H1 (cell line): ENCODE results near the gene SCN8A. TPM values are rescaled to one million over a fixed set of nuclear protein-coding genes. Genes with fewer than 3 reads are reported as not detected.

Experiments
- CTCF ChIA-PET: fragments of 300-600 bp; sonication (Branson Sonifier 250); formaldehyde crosslinking; loops from one replicate; lab custom pipeline; 2021; ENCODE audit not compliant: partially characterized antibody; lab: Charles Lee
- POLR2A ChIA-PET: fragments of 300-600 bp; sonication (Branson Sonifier 250); formaldehyde crosslinking; loops from one replicate; lab custom pipeline; 2021; ENCODE audit warnings: inconsistent platforms; ENCODE audit not compliant: partially characterized antibody; lab: Charles Lee
- DNase-seq, 2 experiments: peaks; one replicate each; pipeline versions ENCODE4 v3.0.0 to v3.0.0-alpha.2; 2010 to 2022; ENCODE audit warnings: low spot score in 2 of 2, low read depth in 1 of 2, mixed read lengths in 1 of 2
- FAIRE-seq: peaks from 2 replicates; lab custom pipeline; 2011; peaks lifted over from hg19 to GRCh38; lab: Jason Lieb, UNC
- H2AFZ ChIP-seq: 2 replicates; pipeline ENCODE4 v1.8.1; 2012; ENCODE audit warnings: low read length, inconsistent platforms
- H2AK5ac ChIP-seq: 2 replicates; pipeline ENCODE4 v1.6.1; 2013; ENCODE audit warnings: low read depth, low read length
- H2BK120ac ChIP-seq: replicated peaks from 2 replicates; pipeline ENCODE3; 2013; ENCODE audit warnings: low read depth, low read length, inconsistent platforms
- H2BK12ac ChIP-seq: 2 replicates; pipeline ENCODE4 v1.6.1; 2013; ENCODE audit warnings: low read depth, low read length
- H2BK15ac ChIP-seq: 2 replicates; pipeline ENCODE4 v1.6.1; 2013; ENCODE audit warnings: low read length
- H2BK20ac ChIP-seq: 2 replicates; pipeline ENCODE4 v1.6.1; 2013; ENCODE audit warnings: low read length
- H2BK5ac ChIP-seq: 2 replicates; pipeline ENCODE4 v1.6.1; 2013; ENCODE audit warnings: low read depth, low read length
- H3K14ac ChIP-seq: 2 replicates; pipeline ENCODE4 v1.6.1; 2013; ENCODE audit warnings: inconsistent platforms; ENCODE audit not compliant: insufficient read length
- H3K18ac ChIP-seq: 2 replicates; pipeline ENCODE4 v1.6.1; 2013; ENCODE audit warnings: low read length; ENCODE audit errors: extremely low read depth
- H3K23ac ChIP-seq: 2 replicates; pipeline ENCODE4 v1.6.1; 2013; ENCODE audit warnings: inconsistent platforms; ENCODE audit not compliant: insufficient read length
- H3K23me2 ChIP-seq: 2 replicates; pipeline ENCODE4 v1.6.1; 2013; ENCODE audit warnings: low read depth, low read length
- H3K27ac ChIP-seq: 2 replicates; pipeline ENCODE4 v1.6.1; 2011; ENCODE audit warnings: low read depth, low read length, inconsistent platforms
- H3K27me3 ChIP-seq, 4 experiments: replicated peaks in 1 of 4; 1 replicate in 1 of 4; 2 replicates in 3 of 4; pipeline versions ENCODE4 v1.6.1 to v1.8.1; 2011 to 2013; ENCODE audit warnings: low read length in 3 of 4, mild to moderate bottlenecking in 3 of 4, inconsistent platforms in 2 of 4, mixed read lengths in 2 of 4, moderate library complexity in 1 of 4; ENCODE audit not compliant: control insufficient read depth in 3 of 4, insufficient read depth in 3 of 4; ENCODE audit errors: extremely low read depth in 1 of 4
- H3K36me3 ChIP-seq, 4 experiments: 2 replicates each; pipeline versions ENCODE4 v1.6.1 to v1.8.1; 2011 to 2013; ENCODE audit warnings: mild to moderate bottlenecking in 4 of 4, low read length in 3 of 4, moderate library complexity in 2 of 4, control low read depth in 1 of 4, inconsistent platforms in 1 of 4; ENCODE audit not compliant: insufficient read depth in 4 of 4, control insufficient read depth in 2 of 4
- H3K4ac ChIP-seq: replicated peaks from 2 replicates; pipeline ENCODE3; 2013; ENCODE audit warnings: low read length, low read depth, mixed read lengths, inconsistent platforms; ENCODE audit not compliant: insufficient read length
- H3K4me1 ChIP-seq, 4 experiments: replicated peaks in 1 of 4; 1 replicate in 1 of 4; 2 replicates in 3 of 4; pipeline versions ENCODE4 v1.6.1 to v1.8.1; 2011 to 2013; ENCODE audit warnings: low read length in 3 of 4, inconsistent platforms in 2 of 4, mixed read lengths in 1 of 4; ENCODE audit not compliant: insufficient read depth in 4 of 4, control insufficient read depth in 3 of 4
- H3K4me2 ChIP-seq, 2 experiments: 2 replicates each; pipeline versions ENCODE4 v1.6.1 to v1.8.1; 2011 to 2013; ENCODE audit warnings: low read depth in 2 of 2, low read length in 2 of 2, control low read depth in 1 of 2, inconsistent platforms in 1 of 2, mild to moderate bottlenecking in 1 of 2; ENCODE audit not compliant: insufficient read depth in 1 of 2
- H3K4me3 ChIP-seq, 4 experiments: fragments of 200-600, 300-600 bp in 1 of 4; sonication (generic), shearing (Covaris generic), sonication (Bioruptor Twin) in 1 of 4; 2 replicates each; pipeline versions ENCODE4 v1.5.1 to v1.8.1; 2011 to 2016; ENCODE audit warnings: low read length in 4 of 4, low read depth in 3 of 4, control low read depth in 2 of 4, inconsistent platforms in 2 of 4, mild to moderate bottlenecking in 2 of 4, mixed read lengths in 1 of 4, moderate library complexity in 1 of 4; ENCODE audit not compliant: insufficient read depth in 2 of 4; ENCODE audit errors: extremely low read depth in 1 of 4
- H3K56ac ChIP-seq: replicated peaks from 2 replicates; pipeline ENCODE3; 2013; ENCODE audit warnings: low read depth, mild to moderate bottlenecking, mixed read lengths, low read length, inconsistent platforms; ENCODE audit not compliant: insufficient read length
- H3K79me1 ChIP-seq: 2 replicates; pipeline ENCODE4 v1.6.1; 2013; ENCODE audit warnings: low read depth, low read length, control low read depth
- H3K79me2 ChIP-seq, 2 experiments: 2 replicates each; pipeline versions ENCODE4 v1.6.1 to v1.8.1; 2012 to 2013; ENCODE audit warnings: low read length in 2 of 2, mild to moderate bottlenecking in 2 of 2, inconsistent platforms in 1 of 2; ENCODE audit not compliant: insufficient read depth in 2 of 2, control insufficient read depth in 1 of 2
- H3K9ac ChIP-seq, 4 experiments: replicated peaks in 1 of 4; 1 replicate in 1 of 4; 2 replicates in 3 of 4; pipeline versions ENCODE4 v1.6.1 to v1.8.1; 2011 to 2013; ENCODE audit warnings: low read depth in 3 of 4, low read length in 3 of 4, control low read depth in 2 of 4, mild to moderate bottlenecking in 2 of 4, moderate library complexity in 2 of 4, inconsistent platforms in 1 of 4; ENCODE audit errors: extremely low read depth in 1 of 4
- H3K9me3 ChIP-seq, 2 experiments: 2 replicates each; pipeline versions ENCODE4 v1.6.1 to v1.8.1; 2012 to 2013; ENCODE audit warnings: mild to moderate bottlenecking in 2 of 2, moderate library complexity in 2 of 2, control low read depth in 1 of 2, inconsistent platforms in 1 of 2, low read depth in 1 of 2, low read length in 1 of 2, mixed read lengths in 1 of 2; ENCODE audit not compliant: insufficient read depth in 2 of 2
- H4K20me1 ChIP-seq, 2 experiments: replicated peaks in 1 of 2; 2 replicates each; pipeline versions ENCODE3 to v1.8.1; 2011 to 2013; ENCODE audit warnings: inconsistent platforms in 2 of 2, low read length in 2 of 2, mild to moderate bottlenecking in 1 of 2; ENCODE audit not compliant: insufficient read depth in 2 of 2, control insufficient read depth in 1 of 2
- H4K5ac ChIP-seq: 2 replicates; pipeline ENCODE4 v1.6.1; 2013; ENCODE audit warnings: low read length, low read depth, mixed read lengths, inconsistent platforms; ENCODE audit not compliant: insufficient read length
- H4K8ac ChIP-seq: 2 replicates; pipeline ENCODE4 v1.8.0; 2013; ENCODE audit warnings: mild to moderate bottlenecking, moderate library complexity, low read length, inconsistent platforms; ENCODE audit not compliant: insufficient read depth; ENCODE audit errors: extremely low read depth
- H4K91ac ChIP-seq: replicated peaks from 2 replicates; pipeline ENCODE3; 2013; ENCODE audit warnings: low read length, mixed read lengths, inconsistent platforms; ENCODE audit not compliant: insufficient read length
- BRCA1 ChIP-seq: IDR thresholded peaks from 2 replicates; pipeline ENCODE4 v1.6.1; 2012; ENCODE audit warnings: low read depth, low read length, improper control_type of control experiment
- CEBPB ChIP-seq: IDR thresholded peaks from 2 replicates; pipeline ENCODE4 v1.6.1; 2012; ENCODE audit warnings: low read depth, low read length
- EP300 ChIP-seq, 2 experiments: IDR thresholded peaks; 1 replicate in 1 of 2; 2 replicates in 1 of 2; pipeline ENCODE4 v1.6.1; 2011 to 2012; ENCODE audit warnings: low read depth in 2 of 2, low read length in 2 of 2, mild to moderate bottlenecking in 2 of 2, borderline replicate concordance in 1 of 2, inconsistent platforms in 1 of 2, moderate library complexity in 1 of 2
- GTF2F1 ChIP-seq: IDR thresholded peaks from 2 replicates; pipeline ENCODE4 v1.6.1; 2012; ENCODE audit warnings: low read depth, low read length, improper control_type of control experiment, borderline replicate concordance
- HDAC2 ChIP-seq, 2 experiments: fragments of 300-600 bp in 1 of 2; sonication (generic) in 1 of 2; IDR thresholded peaks; 2 replicates each; pipeline ENCODE4 v1.6.1; 2011 to 2012; ENCODE audit warnings: low read depth in 2 of 2, low read length in 2 of 2, mild to moderate bottlenecking in 2 of 2, moderate library complexity in 2 of 2, borderline replicate concordance in 1 of 2, inconsistent platforms in 1 of 2
- RFX5 ChIP-seq: IDR thresholded peaks from 2 replicates; pipeline ENCODE4 v1.6.1; 2011; ENCODE audit warnings: low read depth, low read length, improper control_type of control experiment, borderline replicate concordance
- RXRA ChIP-seq: IDR thresholded peaks from 2 replicates; pipeline ENCODE4 v1.6.1; 2011; ENCODE audit warnings: low read depth, mild to moderate bottlenecking, low read length, moderate library complexity; ENCODE audit not compliant: insufficient read depth
- SIX5 ChIP-seq: IDR thresholded peaks from 2 replicates; pipeline ENCODE4 v1.6.1; 2011; ENCODE audit warnings: mild to moderate bottlenecking, low read depth, low read length
- SUZ12 ChIP-seq: fragments of 200-600 bp; sonication (generic); IDR thresholded peaks from 2 replicates; pipeline ENCODE4 v1.6.1; 2012; ENCODE audit warnings: mild to moderate bottlenecking, inconsistent platforms, low read length, moderate library complexity, mixed read lengths
- TEAD4 ChIP-seq: IDR thresholded peaks from 2 replicates; pipeline ENCODE4 v1.6.1; 2012; ENCODE audit warnings: low read depth, low read length, inconsistent platforms, mixed read lengths
- USF2 ChIP-seq: IDR thresholded peaks from 2 replicates; pipeline ENCODE4 v1.6.1; 2011; ENCODE audit warnings: low read length, improper control_type of control experiment
- WGBS, 2 experiments: shearing (Covaris generic) in 1 of 2; methylation state at CpG; one replicate each; pipeline versions ENCODE4 v1.1.6 to v1.1.7; 2013 to 2015; ENCODE audit warnings: low lambda C conversion rate in 2 of 2, mixed read lengths in 2 of 2, inconsistent platforms in 1 of 2, low coverage in 1 of 2, missing lambda C conversion rate in 1 of 2; ENCODE audit not compliant: insufficient replicate concordance in 2 of 2, insufficient coverage in 1 of 2, insufficient read length in 1 of 2; ENCODE audit errors: extremely low coverage in 1 of 2, missing lambda C conversion rate in 1 of 2; 5-methylcytosine and 5-hydroxymethylcytosine counted together
- polyA plus RNA-seq, 7 experiments: library from polyadenylated mRNA; depleted of rRNA in 3 of 7; stranded (reverse) in 5 of 7; unstranded in 2 of 7; fragments of >200 nt in 5 of 7; fragments of 200-250 nt in 2 of 7; gene quantifications; 1 replicate in 5 of 7; 2 replicates in 1 of 7; 4 replicates in 1 of 7; pipeline versions ENCODE4 v1.2.1 to v1.2.3, GENCODE V29; 2011 to 2013; ENCODE audit warnings: missing spikeins in 2 of 7, mixed read lengths in 2 of 7
- total RNA-seq: library from RNA; stranded (reverse); fragmentation: NEBNext Ultra II Directional; extraction: Animal tissue kit (Norgen Biotek cat#: 25700); gene quantifications from 2 replicates; pipeline ENCODE4 v1.2.1, GENCODE V29; 2021
- TF ChIP-seq, protein P1 (sequence below): IDR thresholded peaks from 2 replicates; pipeline ENCODE4 v1.6.1; 2012; ENCODE audit warnings: inconsistent platforms

SCN8A gene
- total and polyA plus RNA-seq, 2 of the 8 experiments (the other 6 are each of a cell fraction or from before 2014, with no cell fraction given), result 6.3 to 10.7 TPM

DNA sequence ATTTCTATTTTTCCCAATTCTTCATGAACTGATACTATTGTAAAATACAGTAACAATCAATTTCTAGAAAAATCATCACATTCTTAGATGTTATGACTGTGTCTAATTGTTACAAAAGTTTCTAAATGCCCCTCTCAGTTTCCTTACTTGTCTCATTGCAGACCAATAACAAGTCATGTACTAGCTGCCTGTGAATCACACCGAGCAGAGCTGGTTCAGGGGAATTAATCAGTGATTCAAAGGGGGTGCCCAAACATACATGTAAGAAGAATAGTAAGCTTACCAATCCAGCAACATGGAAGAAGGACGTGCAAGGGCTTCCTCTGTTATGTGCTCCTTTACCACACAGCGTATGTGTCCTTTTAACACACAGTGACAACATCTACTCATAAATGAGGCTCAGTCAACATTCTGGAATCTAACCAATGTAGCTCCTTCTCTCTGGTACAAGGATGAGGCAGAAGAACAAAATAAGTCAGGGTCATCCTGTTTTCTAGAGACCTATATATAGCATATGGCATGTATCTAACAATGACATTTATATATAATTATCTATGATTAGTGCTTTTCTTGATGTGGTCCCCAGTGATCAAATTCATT lies 126.4 kb downstream of the SCN8A start:
- peaks cover 3% of the 10 kb centered on the region for H3K23me2 ChIP-seq
- no peak for FAIRE-seq
- H2BK5ac ChIP-seq, result no peak overlapping the region
- no peak for TF ChIP-seq TEAD4
- TF ChIP-seq, protein P1, sequence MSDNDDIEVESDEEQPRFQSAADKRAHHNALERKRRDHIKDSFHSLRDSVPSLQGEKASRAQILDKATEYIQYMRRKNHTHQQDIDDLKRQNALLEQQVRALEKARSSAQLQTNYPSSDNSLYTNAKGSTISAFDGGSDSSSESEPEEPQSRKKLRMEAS, result no peak
- no peak for TF ChIP-seq SIX5
- no peak for TF ChIP-seq RFX5
- TF ChIP-seq RXRA, result no peak
- TF ChIP-seq BRCA1, result no peak
- TF ChIP-seq GTF2F1, result no peak
- TF ChIP-seq CEBPB, result no peak
- no peak for TF ChIP-seq SUZ12
- no peak for TF ChIP-seq EP300 (IDR thresholded peaks at IDR 0.05; ENCODE audit: borderline replicate concordance in 1 of 2, low read depth in 2 of 2, low read length in 2 of 2)
- TF ChIP-seq USF2, result no peak
- TF ChIP-seq HDAC2 (IDR thresholded peaks at IDR 0.05; ENCODE audit: borderline replicate concordance in 1 of 2, low read depth in 2 of 2, low read length in 2 of 2), result no peak

More for the DNA sequence above, 126.4 kb downstream of the SCN8A start:
- Histone ChIP-seq H3K9me3 (no peaks in the 10 kb centered on the region), H3K4me1 (no peaks in the 10 kb centered on the region; a peak in 1 of 7 replicates), H3K9ac (no peak overlapping the region), H3K4ac (no peak overlapping the region), H4K8ac (no peak overlapping the region), H4K5ac (no peak overlapping the region), H3K18ac (no peak overlapping the region), H3K36me3 (no peaks in the 10 kb centered on the region; a peak in 1 of 8 replicates), H3K4me2 (no peak overlapping the region), H4K91ac (no peak overlapping the region), H3K27ac (no peak overlapping the region), H3K56ac (no peak overlapping the region), H3K79me1 (no peaks in the 10 kb centered on the region), H2BK12ac (no peak overlapping the region), H2BK20ac (no peak overlapping the region), H3K27me3 (no peaks in the 10 kb centered on the region), H2BK120ac (no peak overlapping the region), H4K20me1 (peaks cover 0 to 3% of the 10 kb centered on the region in 2 experiments), H3K79me2 (no peaks in the 10 kb centered on the region), H2AK5ac (no peak overlapping the region), H2AFZ (no peak overlapping the region), H3K14ac (no peak overlapping the region), H3K23ac (no peak overlapping the region), H2BK15ac (no peak overlapping the region), H3K4me3 (no peak overlapping the region)
- CTCF ChIA-PET, result no interaction called here
- 85% methylated on average over 3 of the region's 3 CpGs; no CpG with 5 or more reads in 1 of the 2 experiments for WGBS, 2 experiments
- DNase-seq, result no peak
- POLR2A ChIA-PET, result no interaction called here
